RWPE2 (cell line): Measurements from ENCODE around the gene POLD1.

Experiments
- ATAC-seq: fragments of 200-7000 bp; cut with Tn5 transposase; 3 replicates; pipeline ENCODE4 v1.9.1; 2021; ENCODE audit warnings: low read depth
- DNase-seq: peaks from one replicate; pipeline ENCODE4 v3.0.0-alpha.2; 2020; ENCODE audit warnings: low spot score
- H3K27ac ChIP-seq: fragments of 450-650 bp; 2 replicates; pipeline ENCODE4 v1.5.1; 2017; ENCODE audit warnings: mild to moderate bottlenecking; ENCODE audit not compliant: poor library complexity, severe bottlenecking
- H3K27me3 ChIP-seq: fragments of 250-450 bp; sonication (Bioruptor Pico); 2 replicates; pipeline ENCODE4 v1.5.1; 2021; ENCODE audit warnings: mild to moderate bottlenecking, moderate library complexity; ENCODE audit not compliant: insufficient read depth, poor library complexity, severe bottlenecking
- H3K36me3 ChIP-seq: fragments of 250-450 bp; sonication (Bioruptor Pico); 2 replicates; pipeline ENCODE4 v1.5.1; 2020; ENCODE audit warnings: low read depth, mild to moderate bottlenecking, moderate library complexity
- H3K4me1 ChIP-seq: fragments of 250-450 bp; sonication (Bioruptor Pico); 2 replicates; pipeline ENCODE4 v1.5.1; 2021; ENCODE audit warnings: mild to moderate bottlenecking, moderate library complexity; ENCODE audit not compliant: insufficient read depth, poor library complexity, severe bottlenecking
- H3K4me3 ChIP-seq: fragments of 250-450 bp; sonication (Bioruptor Pico); 2 replicates; pipeline ENCODE4 v1.5.1; 2021; ENCODE audit warnings: mild to moderate bottlenecking, moderate library complexity; ENCODE audit not compliant: severe bottlenecking
- H3K9me3 ChIP-seq: fragments of 250-450 bp; sonication (Bioruptor Pico); 2 replicates; pipeline ENCODE4 v1.5.1; 2021; ENCODE audit warnings: mild to moderate bottlenecking, moderate library complexity; ENCODE audit not compliant: severe bottlenecking
- CTCF ChIP-seq: fragments of 450-650 bp; IDR thresholded peaks from one replicate; pipeline ENCODE4 v1.5.1; 2017; ENCODE audit warnings: mild to moderate bottlenecking, moderate library complexity; ENCODE audit not compliant: poor library complexity, severe bottlenecking

The POLD1 gene

GRCh38 chr19:50419580-50420035 is 35.5 kb downstream of the POLD1 start:
- no peak overlapping the region for H3K4me3 ChIP-seq
- DNase-seq = no peak

GRCh38 chr19:50420127-50420526 is 36.0 kb downstream of the POLD1 start:
- no peak overlapping the region for H3K4me3 ChIP-seq
- ATAC-seq = no peak

More at GRCh38 chr19:50419580-50420035, 35.5 kb downstream of the POLD1 start:
- Histone ChIP-seq H3K27me3 (peaks cover 17% of the 10 kb centered on the region), H3K36me3 (peaks cover 4% of the 10 kb centered on the region; the same call in 1 of the 2 replicates), H3K27ac (no peak overlapping the region), H3K4me1 (no peaks in the 10 kb centered on the region), H3K9me3 (no peaks in the 10 kb centered on the region)
- TF ChIP-seq CTCF = no peak
- no peak for ATAC-seq

GRCh38 chr19:50420808-50421207 is 36.7 kb downstream of the POLD1 start:
- no peak for ATAC-seq
- TF ChIP-seq CTCF = no peak
- no peak overlapping the region for H3K4me3 ChIP-seq

More at GRCh38 chr19:50420127-50420526, 36.0 kb downstream of the POLD1 start:
- no peak for TF ChIP-seq CTCF
- no peak for DNase-seq
- H3K9me3 ChIP-seq = no peaks in the 10 kb centered on the region
- no peaks in the 10 kb centered on the region for H3K4me1 ChIP-seq
- H3K27ac ChIP-seq = no peak overlapping the region
- peaks cover 2% of the 10 kb centered on the region; the same call in 1 of the 2 replicates for H3K36me3 ChIP-seq
- H3K27me3 ChIP-seq = peaks cover 17% of the 10 kb centered on the region

GRCh38 chr19:50422397-50423278 is 38.5 kb downstream of the POLD1 start:
- Histone ChIP-seq H3K9me3 (no peaks in the 10 kb centered on the region), H3K27ac (no peak overlapping the region), H3K27me3 (peaks cover 17% of the 10 kb centered on the region), H3K36me3 (no peaks in the 10 kb centered on the region), H3K4me1 (no peaks in the 10 kb centered on the region), H3K4me3 (no peak overlapping the region)
- no peak for DNase-seq
- ATAC-seq = no peak
- TF ChIP-seq CTCF = no peak

More at GRCh38 chr19:50420808-50421207, 36.7 kb downstream of the POLD1 start:
- Histone ChIP-seq H3K27me3 (peaks cover 17% of the 10 kb centered on the region), H3K27ac (no peak overlapping the region), H3K9me3 (no peaks in the 10 kb centered on the region), H3K36me3 (no peaks in the 10 kb centered on the region), H3K4me1 (no peaks in the 10 kb centered on the region)
- DNase-seq = no peak
